HG03571 (cell line): ENCODE measurements around the gene HCN3.
"Not testable (repeated sequence)": the region's sequence is repeated elsewhere in the genome, so short reads cannot be mapped to it uniquely, and the experiment has no call there.

Source experiments
- ATAC-seq: cut with Tn5 transposase; IDR thresholded peaks from one replicate; pipeline ENCODE4 v1.9.1; 2021; ENCODE audit not compliant: unreplicated experiment

The HCN3 gene

GRCh38 chr1:155282488-155283091 is 5.3 kb downstream of the HCN3 start:
- no peak for ATAC-seq

GRCh38 chr1:155284476-155284875 is 7.2 kb downstream of the HCN3 start:
- ATAC-seq: no peak

DNA sequence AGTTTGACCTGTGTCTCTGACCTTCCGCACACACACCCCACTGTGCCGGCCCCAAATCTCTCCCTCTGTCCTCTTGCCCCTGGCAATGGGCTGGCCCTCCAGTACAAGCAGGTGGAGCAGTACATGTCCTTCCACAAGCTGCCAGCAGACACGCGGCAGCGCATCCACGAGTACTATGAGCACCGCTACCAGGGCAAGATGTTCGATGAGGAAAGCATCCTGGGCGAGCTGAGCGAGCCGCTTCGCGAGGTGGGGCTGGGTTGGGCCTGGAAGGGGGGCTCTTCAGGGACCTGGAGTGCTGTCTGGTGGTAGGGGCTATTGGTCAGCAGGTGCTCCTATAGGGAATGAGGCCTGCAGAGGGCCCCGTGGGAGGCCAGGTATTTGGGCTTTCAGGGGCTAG is 7.8 kb downstream of the HCN3 start:
- no peak for ATAC-seq

DNA sequence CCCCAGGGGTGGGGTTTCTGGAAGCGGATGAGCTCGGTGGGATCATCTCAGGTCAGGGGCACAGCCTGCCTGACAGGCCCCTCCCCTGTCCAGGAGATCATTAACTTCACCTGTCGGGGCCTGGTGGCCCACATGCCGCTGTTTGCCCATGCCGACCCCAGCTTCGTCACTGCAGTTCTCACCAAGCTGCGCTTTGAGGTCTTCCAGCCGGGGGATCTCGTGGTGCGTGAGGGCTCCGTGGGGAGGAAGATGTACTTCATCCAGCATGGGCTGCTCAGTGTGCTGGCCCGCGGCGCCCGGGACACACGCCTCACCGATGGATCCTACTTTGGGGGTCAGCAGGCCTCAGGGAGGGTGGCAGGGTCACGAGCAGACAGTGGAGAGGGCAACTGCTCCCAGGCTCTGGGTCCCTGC is 8.4 kb downstream of the HCN3 start:
- ATAC-seq: no peak

DNA sequence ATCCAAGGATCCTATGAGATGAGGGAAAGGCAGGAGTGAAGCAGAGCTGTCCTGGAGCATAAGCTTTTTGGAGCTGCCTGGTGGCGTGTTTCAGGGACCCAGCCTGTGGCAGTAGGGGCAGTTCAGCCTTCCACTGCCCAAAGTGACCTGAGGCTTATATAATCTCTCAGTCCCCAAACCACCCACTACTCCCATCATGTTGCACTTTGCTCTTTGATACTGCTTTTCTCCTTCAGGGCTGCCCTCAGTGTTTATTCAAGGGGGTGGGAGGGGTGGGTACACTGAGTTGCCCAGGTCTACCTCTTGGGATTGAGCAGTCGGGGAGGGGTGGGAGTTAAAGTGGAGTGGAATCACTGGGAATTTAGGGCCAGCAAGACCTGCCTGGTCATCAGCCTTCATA is 9.3 kb downstream of the HCN3 start:
- ATAC-seq: no peak

DNA sequence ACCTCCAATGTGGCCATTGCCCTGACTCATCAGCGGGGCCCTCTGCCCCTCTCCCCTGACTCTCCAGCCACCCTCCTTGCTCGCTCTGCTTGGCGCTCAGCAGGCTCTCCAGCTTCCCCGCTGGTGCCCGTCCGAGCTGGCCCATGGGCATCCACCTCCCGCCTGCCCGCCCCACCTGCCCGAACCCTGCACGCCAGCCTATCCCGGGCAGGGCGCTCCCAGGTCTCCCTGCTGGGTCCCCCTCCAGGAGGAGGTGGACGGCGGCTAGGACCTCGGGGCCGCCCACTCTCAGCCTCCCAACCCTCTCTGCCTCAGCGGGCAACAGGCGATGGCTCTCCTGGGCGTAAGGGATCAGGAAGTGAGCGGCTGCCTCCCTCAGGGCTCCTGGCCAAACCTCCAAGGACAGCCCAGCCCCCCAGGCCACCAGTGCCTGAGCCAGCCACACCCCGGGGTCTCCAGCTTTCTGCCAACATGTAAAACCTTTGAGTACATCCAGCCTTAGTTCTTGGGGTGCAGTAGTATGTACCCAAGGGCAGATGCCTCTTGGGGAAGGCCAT is 10.8 kb downstream of the HCN3 start:
- ATAC-seq: no peak

GRCh38 chr1:155291006-155291405 is 13.7 kb downstream of the HCN3 start:
- ATAC-seq: not testable (repeated sequence)

DNA sequence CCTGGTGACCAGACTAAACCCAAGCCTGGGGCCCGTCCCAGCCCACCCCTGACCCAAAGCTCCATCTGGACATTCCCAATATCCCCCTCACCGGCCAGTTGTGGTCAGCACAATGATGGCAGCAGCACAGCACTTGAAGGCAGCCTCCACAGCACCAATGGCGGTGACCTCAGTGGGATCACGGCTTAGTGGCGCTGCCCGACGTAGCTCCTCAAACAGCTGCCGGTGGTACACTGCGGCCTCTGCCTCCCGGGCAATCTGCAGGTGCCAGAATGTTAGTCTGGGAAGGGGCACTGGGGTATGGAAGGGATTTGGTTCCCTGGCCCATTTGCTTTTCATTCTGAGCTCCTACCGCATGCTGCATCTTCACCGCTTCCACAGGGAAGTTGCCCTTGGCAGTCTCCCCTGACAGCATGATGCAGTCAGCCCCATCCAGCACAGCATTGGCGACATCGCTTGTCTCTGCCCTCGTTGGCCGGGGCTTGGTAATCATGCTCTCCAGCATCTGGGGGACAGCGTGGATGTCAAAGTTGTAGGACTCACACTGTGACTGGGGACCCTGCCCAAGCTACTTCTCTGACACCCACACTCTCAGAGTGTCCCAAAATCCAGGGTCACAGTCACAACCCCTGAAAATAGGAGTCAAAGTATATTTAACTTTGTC is 16.0 kb downstream of the HCN3 start:
- no peak for ATAC-seq

GRCh38 chr1:155294520-155295182 is 17.4 kb downstream of the HCN3 start:
- ATAC-seq: no peak

GRCh38 chr1:155295183-155295941 is 18.1 kb downstream of the HCN3 start:
- no peak for ATAC-seq

- no peak for ATAC-seq
These were observed 18.6 kb downstream of the HCN3 start for GRCh38 chr1:155295942-155296267.

DNA sequence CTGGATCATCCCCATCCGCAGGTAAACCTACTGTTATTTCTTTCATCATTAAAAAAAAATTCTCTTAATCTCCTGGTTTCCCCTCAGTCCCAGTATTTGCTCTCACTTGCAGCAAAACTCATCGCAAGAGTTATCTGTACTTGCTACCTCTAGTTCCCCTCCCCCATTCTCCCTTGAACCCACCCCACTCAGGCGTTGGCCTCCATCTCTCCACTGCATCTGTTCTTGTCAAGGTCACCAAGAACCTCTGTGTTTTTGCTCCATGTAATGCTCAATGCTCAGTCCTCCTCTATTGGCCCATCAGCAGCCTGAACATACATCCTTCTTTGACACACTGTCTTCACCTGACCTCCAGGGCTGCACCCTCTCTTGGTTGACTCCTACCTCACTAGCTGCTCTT is 19.4 kb downstream of the HCN3 start:
- ATAC-seq: no peak

GRCh38 chr1:155297384-155297783 is 20.1 kb downstream of the HCN3 start:
- no peak for ATAC-seq

- no peak for ATAC-seq
These were observed 22.8 kb downstream of the HCN3 start for GRCh38 chr1:155300024-155300423.

- ATAC-seq: no peak
These were observed 23.5 kb downstream of the HCN3 start for GRCh38 chr1:155300553-155301329.

DNA sequence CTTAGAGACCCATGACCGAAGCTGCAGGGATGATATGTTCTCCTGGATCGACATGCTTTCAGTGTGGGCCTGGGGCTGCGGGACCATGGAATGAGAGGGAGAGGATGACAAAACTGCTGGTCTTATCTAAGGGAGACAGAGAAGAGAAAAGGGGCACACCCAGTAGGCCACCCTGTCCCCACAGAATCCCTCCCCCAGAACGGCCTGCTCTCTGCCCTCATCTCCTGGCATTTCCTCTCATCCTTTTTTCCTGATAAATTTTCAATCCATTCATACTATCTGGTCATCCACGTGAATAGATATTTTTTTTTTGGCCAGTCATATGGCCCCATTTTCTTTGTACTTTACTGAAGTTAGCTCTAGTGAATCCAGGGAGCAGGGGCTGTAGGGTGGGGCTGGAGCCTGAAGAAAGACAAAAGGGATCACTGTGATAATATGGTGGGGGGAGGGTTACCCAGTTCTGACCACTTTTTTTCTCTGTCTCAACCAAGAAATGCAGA is 24.1 kb downstream of the HCN3 start, which contains the start of gene PKLR:
TSS of gene PKLR (minus strand) at position 97 of the 500 bp plus-strand sequence. CDS start at position 54, 43 bp downstream.
- ATAC-seq: no peak

- ATAC-seq: no peak
These were observed 27.3 kb downstream of the HCN3 start for GRCh38 chr1:155304558-155305063.

- no peak for ATAC-seq
These were observed 28.7 kb downstream of the HCN3 start for GRCh38 chr1:155305881-155306391.

GRCh38 chr1:155307247-155307740 is 30.0 kb downstream of the HCN3 start:
- ATAC-seq: no peak
